ENCODE measurements around the gene ENDOV.
"Not testable (repeated sequence)": the region's sequence is repeated elsewhere in the genome, so short reads cannot be mapped to it uniquely, and the experiment has no call there.

- TF ChIP-seq EZH2 (IDR thresholded peaks at IDR 0.05); CTCF (IDR thresholded peaks at IDR 0.05 in 2 of 3, conservative IDR thresholded peaks at IDR 0.05 in 1 of 3; ENCODE audit: borderline replicate concordance in 1 of 3, insufficient read depth in 1 of 3, low read depth in 2 of 3, low read length in 2 of 3); ZNF274 (IDR thresholded peaks at IDR 0.05; ENCODE audit: low read depth, low read length): not testable (repeated sequence)
Measured at GRCh38 chr17:80407917-80408316, 7.0 kb upstream of the ENDOV start.

Data from HCT116 (cell line).